AG04449 (cell line): Measurements from ENCODE around the gene LAMTOR3.

Experiments used
- CTCF ChIA-PET: fragments of 350-600 bp; formaldehyde crosslinking; extraction: SDS; loops from one replicate; lab custom pipeline; 2021; ENCODE audit warnings: antibody characterized with exemption; lab: Yijun Ruan, JAX
- POLR2A ChIA-PET: fragments of 400-600, 350-600 bp; formaldehyde crosslinking; extraction: SDS; loops from one replicate; lab custom pipeline; 2020; ENCODE audit warnings: antibody characterized with exemption, inconsistent platforms; lab: Yijun Ruan, JAX
- DNase-seq: peaks from one replicate; pipeline ENCODE4 v3.0.0-alpha.2; 2010; ENCODE audit warnings: low read depth, low spot score
- H3K4me3 ChIP-seq: 2 replicates; pipeline ENCODE4 v1.5.1; 2011; ENCODE audit warnings: low read depth, mild to moderate bottlenecking, control low read depth, low read length
- TF ChIP-seq, protein P1 (sequence below): IDR thresholded peaks from one replicate; pipeline ENCODE4 v1.5.1; 2011; ENCODE audit warnings: mild to moderate bottlenecking, moderate library complexity, low read length, control low read depth, inconsistent platforms; ENCODE audit not compliant: insufficient read depth; ENCODE audit errors: missing control alignments

Gene LAMTOR3

DNA sequence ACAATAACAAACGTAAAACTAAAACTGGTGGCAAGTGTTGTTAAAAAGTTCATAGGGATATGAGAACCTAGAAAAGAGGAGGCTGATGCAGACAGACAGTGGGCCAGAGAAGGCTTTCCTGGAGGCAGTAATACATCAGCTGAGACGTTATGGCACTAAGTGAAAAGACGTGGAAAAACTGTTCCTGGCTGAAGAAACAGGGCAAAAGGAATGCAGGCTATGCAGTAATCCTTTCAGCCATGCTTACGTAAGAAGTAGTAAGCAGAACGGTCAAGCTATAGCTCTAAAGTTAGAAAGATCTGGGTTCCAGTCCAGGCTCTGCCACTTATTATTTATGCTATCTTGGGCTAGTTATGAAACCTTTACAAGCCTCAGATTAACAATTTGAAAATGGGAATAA, 6.4 kb downstream of the LAMTOR3 start:
- ChIA-PET CTCF (no interaction called here), POLR2A (no interaction called here)
- DNase-seq = no peak
- H3K4me3 ChIP-seq = no peak overlapping the region
- TF ChIP-seq, protein P1, sequence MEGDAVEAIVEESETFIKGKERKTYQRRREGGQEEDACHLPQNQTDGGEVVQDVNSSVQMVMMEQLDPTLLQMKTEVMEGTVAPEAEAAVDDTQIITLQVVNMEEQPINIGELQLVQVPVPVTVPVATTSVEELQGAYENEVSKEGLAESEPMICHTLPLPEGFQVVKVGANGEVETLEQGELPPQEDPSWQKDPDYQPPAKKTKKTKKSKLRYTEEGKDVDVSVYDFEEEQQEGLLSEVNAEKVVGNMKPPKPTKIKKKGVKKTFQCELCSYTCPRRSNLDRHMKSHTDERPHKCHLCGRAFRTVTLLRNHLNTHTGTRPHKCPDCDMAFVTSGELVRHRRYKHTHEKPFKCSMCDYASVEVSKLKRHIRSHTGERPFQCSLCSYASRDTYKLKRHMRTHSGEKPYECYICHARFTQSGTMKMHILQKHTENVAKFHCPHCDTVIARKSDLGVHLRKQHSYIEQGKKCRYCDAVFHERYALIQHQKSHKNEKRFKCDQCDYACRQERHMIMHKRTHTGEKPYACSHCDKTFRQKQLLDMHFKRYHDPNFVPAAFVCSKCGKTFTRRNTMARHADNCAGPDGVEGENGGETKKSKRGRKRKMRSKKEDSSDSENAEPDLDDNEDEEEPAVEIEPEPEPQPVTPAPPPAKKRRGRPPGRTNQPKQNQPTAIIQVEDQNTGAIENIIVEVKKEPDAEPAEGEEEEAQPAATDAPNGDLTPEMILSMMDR = no peak

DNA sequence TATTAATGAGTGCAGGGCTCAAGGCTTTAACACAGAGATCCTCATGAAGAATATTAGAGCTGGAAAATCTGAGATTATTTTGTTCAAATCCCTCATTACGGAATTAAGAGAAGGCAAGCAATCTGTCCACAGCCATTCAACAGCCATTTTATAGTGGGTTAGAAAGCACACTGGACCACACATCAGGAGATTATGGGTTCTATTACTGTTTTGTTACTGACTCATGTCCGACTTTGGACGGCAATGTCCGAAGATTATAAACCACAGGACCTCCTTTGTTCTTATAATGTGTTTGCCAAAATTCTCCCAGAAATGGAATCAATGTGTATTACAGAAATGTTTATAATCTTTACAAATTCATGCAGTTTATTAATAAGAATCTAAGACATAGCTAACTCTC, 8.1 kb downstream of the LAMTOR3 start:
- CTCF ChIA-PET = interaction anchor here (1.0 kb wide), 2 partner anchors 74 to 78 kb away, joined by 3 read pairs; no protein-coding TSS in a partner anchor
- DNase-seq = no peak
- POLR2A ChIA-PET = no interaction called here
- H3K4me3 ChIP-seq = no peak overlapping the region
- TF ChIP-seq, protein P1 = no peak

DNA sequence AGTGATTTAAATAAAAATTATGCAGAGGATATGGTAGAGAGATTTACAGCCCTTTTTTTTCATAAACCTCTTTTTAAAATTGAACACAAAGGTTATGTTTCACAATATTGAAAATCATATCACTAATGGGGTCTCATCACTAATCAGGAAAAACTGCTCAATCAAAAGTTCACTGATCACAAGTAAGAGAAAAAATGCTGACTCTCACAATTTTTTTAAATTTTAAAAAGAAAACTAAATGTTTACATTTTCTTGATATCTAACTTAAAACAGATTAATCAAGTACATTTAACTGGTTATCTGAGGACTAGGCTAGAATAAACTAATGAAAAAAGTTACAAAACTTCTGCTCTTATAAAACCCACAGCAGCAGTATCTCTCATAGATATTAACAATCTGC, 8.5 kb downstream of the LAMTOR3 start:
- DNase-seq = no peak
- no peak overlapping the region for H3K4me3 ChIP-seq
- CTCF ChIA-PET = interaction anchor here (1.0 to 1.4 kb wide), 3 partner anchors 74 to 323 kb away, joined by 3 read pairs; no protein-coding TSS in a partner anchor
- POLR2A ChIA-PET = no interaction called here
- TF ChIP-seq, protein P1 = no peak

DNA sequence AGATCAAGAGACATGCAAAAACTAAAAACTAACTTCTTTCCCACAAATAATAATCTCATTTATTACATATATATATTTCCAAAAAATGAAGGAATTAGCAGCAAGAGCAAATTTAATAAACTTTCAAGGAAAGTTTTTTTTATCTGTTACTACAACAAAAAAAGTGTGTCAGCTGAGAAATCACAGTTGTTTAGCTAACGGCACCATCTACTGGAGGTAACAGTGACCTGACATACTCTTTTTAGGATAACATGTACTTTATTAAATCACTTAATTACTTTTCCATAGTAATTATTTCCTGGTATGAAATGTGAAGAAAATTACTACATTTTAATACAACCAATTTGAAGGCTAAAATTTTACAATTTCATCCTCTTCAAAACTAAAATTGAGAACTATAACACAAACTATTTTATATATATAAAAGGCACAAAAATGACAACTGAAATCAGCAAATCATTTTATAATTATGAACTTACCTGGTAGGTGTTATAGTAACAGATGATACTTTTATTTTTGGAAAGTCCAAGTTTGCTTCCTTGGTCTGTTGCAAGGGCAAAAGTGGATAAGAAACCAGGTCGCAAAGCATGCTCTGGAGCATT, 9.1 kb downstream of the LAMTOR3 start:
- POLR2A ChIA-PET = no interaction called here
- no peak for DNase-seq
- CTCF ChIA-PET = interaction anchor here (0.6 to 1.4 kb wide), 7 partner anchors 9 to 337 kb away, joined by 3 to 5 read pairs (median 3); partner anchors contain the start of gene LAMTOR3
- TF ChIP-seq, protein P1 = peak; percentile 39
- no peak overlapping the region for H3K4me3 ChIP-seq

DNA sequence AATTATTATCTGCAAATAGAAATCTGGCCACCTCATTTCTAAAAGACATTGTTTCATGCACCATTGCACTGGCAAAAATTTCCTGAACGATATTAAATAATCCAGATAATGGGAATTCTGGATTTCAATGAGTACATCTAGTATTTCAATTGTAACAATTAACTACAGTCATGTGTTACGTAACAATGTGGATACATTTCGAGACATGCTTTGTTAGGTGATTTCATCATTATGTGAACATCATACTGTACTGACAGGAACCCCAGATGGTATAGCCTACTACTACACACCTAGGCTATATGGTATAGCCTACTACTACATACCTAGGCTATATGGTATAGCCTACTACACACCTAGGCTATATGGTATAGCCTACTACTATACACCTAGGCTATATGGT, 14.8 kb downstream of the LAMTOR3 start:
- no peak overlapping the region for H3K4me3 ChIP-seq
- TF ChIP-seq, protein P1 = no peak
- no peak for DNase-seq
- ChIA-PET CTCF (no interaction called here), POLR2A (no interaction called here)

DNA sequence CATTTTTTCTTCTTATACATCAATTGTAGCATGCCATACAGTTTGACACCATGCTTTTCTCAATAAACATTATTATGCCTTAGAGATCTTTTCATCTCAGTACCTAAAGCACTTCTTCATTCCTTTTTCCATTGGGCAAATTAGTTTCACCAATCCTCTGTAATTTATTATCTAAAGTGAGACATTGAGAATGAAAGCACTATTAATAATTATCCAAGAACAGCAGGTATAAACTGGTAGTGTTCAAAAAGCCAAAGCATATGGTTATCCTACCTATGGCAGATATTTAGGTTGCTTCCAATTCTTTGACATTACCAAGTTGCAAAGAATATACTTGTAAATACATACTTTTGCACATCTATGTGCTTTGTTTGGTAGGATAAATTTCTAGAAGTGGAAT, 15.6 kb downstream of the LAMTOR3 start:
- H3K4me3 ChIP-seq = no peak overlapping the region
- CTCF ChIA-PET = no interaction called here

More for the DNA sequence above, 15.6 kb downstream of the LAMTOR3 start:
- TF ChIP-seq, protein P1 = no peak
- POLR2A ChIA-PET = no interaction called here
- DNase-seq = no peak
